Measurements from ENCODE around the gene TMEM141. TPM values are rescaled to one million over a fixed set of nuclear protein-coding genes. Genes with fewer than 3 reads are reported as not detected.
"Not testable (repeated sequence)": the region's sequence is repeated elsewhere in the genome, so short reads cannot be mapped to it uniquely, and the experiment has no call there.

Gene TMEM141
- polyA plus RNA-seq, 1 donor: 35.7 TPM

- no peak for DNase-seq
Observed at GRCh38 chr9:136820971-136821825, 30.1 kb downstream of the TMEM141 start.

- no peak for DNase-seq
Observed at GRCh38 chr9:136821826-136822544, 30.8 kb downstream of the TMEM141 start.

- no peak for DNase-seq
Observed at GRCh38 chr9:136823136-136824046, 32.2 kb downstream of the TMEM141 start.

GRCh38 chr9:136824496-136825225, 33.5 kb downstream of the TMEM141 start:
- DNase-seq: no peak

- DNase-seq: no peak
Observed at GRCh38 chr9:136825295-136826187, 34.4 kb downstream of the TMEM141 start.

GRCh38 chr9:136826188-136826541, 35.0 kb downstream of the TMEM141 start:
- DNase-seq: no peak

GRCh38 chr9:136826703-136827582, 35.8 kb downstream of the TMEM141 start:
- no peak for DNase-seq

- no peak for DNase-seq
Observed at GRCh38 chr9:136827794-136828473, 36.8 kb downstream of the TMEM141 start.

- no peak for DNase-seq
Observed at GRCh38 chr9:136828474-136829140, 37.5 kb downstream of the TMEM141 start.

- no peak for DNase-seq
Observed at GRCh38 chr9:136829412-136829811, 38.3 kb downstream of the TMEM141 start.

- no peak for DNase-seq
Observed at GRCh38 chr9:136829981-136830885, 39.1 kb downstream of the TMEM141 start.

GRCh38 chr9:136831002-136831719, 40.0 kb downstream of the TMEM141 start:
- DNase-seq: no peak

- no peak for DNase-seq
Observed at GRCh38 chr9:136831720-136832104, 40.6 kb downstream of the TMEM141 start.

GRCh38 chr9:136832581-136832980, 41.4 kb downstream of the TMEM141 start:
- DNase-seq: no peak

- not testable (repeated sequence) for DNase-seq
Observed at GRCh38 chr9:136833381-136834048, 42.4 kb downstream of the TMEM141 start.

GRCh38 chr9:136835162-136835931, 44.2 kb downstream of the TMEM141 start:
- DNase-seq: no peak
